K562 (cell line): Measurements from ENCODE around the gene HPN. TPM values are rescaled to one million over a fixed set of nuclear protein-coding genes. Genes with fewer than 3 reads are reported as not detected.

Experiments used
- ATAC-seq: fragments of 200-7000 bp; cut with Tn5 transposase; 3 replicates; pipeline ENCODE4 v1.9.1; 2020; ENCODE audit warnings: moderate library complexity
- BruUV-seq: library from RNA; stranded (reverse); fragments of 400-500 nt; replicated peaks from 2 replicates; lab custom pipeline; 2021; lab: Mats Ljungman, UMichigan
- CTCF ChIA-PET: fragments of 300-600 bp; formaldehyde crosslinking; extraction: SDS; loops from one replicate; lab custom pipeline; 2021; ENCODE audit warnings: low intra/inter-chr PET ratio; lab: Yijun Ruan, JAX
- POLR2A ChIA-PET: fragments of 300-600, 350-650 bp; sonication (Branson Sonifier 250); formaldehyde crosslinking; extraction: SDS; loops from one replicate; lab custom pipeline; 2021; ENCODE audit warnings: antibody characterized with exemption, inconsistent platforms; lab: Yijun Ruan, JAX
- DNase-seq, 4 experiments: peaks; one replicate each; pipeline versions ENCODE4 v3.0.0 to v3.0.0-alpha.2; 2011 to 2018; ENCODE audit warnings: low spot score in 3 of 4, mixed read lengths in 3 of 4; ENCODE audit errors: extremely low read depth in 1 of 4
- FAIRE-seq: peaks from 2 replicates; lab custom pipeline; 2011; peaks lifted over from hg19 to GRCh38; lab: Jason Lieb, UNC
- H2AFZ ChIP-seq: 2 replicates; pipeline ENCODE4 v1.6.0; 2011; ENCODE audit warnings: low read depth, low read length, control low read depth, inconsistent platforms
- H3K27ac ChIP-seq: fragments of 200-600 bp; 3 replicates; pipeline ENCODE4 v1.8.0; 2011; ENCODE audit warnings: low read depth, mild to moderate bottlenecking, control low read depth, inconsistent platforms, low read length, moderate library complexity, mixed read lengths; ENCODE audit errors: extremely low read depth
- H3K27me3 ChIP-seq, 2 experiments: fragments of 300-600 bp in 1 of 2; 2 replicates in 1 of 2; 3 replicates in 1 of 2; pipeline versions ENCODE4 v1.6.0 to v1.8.0; 2011; ENCODE audit warnings: inconsistent platforms in 2 of 2, low read length in 2 of 2, mild to moderate bottlenecking in 1 of 2, mixed read lengths in 1 of 2, moderate library complexity in 1 of 2; ENCODE audit not compliant: control insufficient read depth in 2 of 2, insufficient read depth in 2 of 2
- H3K36me3 ChIP-seq: fragments of 300-600 bp; 3 replicates; pipeline ENCODE4 v1.8.0; 2011; ENCODE audit warnings: mild to moderate bottlenecking, low read length, inconsistent platforms; ENCODE audit not compliant: control insufficient read depth, insufficient read depth
- H3K4me1 ChIP-seq, 2 experiments: fragments of 200-600 bp in 1 of 2; replicated peaks in 1 of 2; 2 replicates in 1 of 2; 3 replicates in 1 of 2; pipeline versions ENCODE4 v1.5.1 to v1.8.0; 2011; ENCODE audit warnings: inconsistent platforms in 2 of 2, low read length in 2 of 2, mild to moderate bottlenecking in 1 of 2, mixed read lengths in 1 of 2, moderate library complexity in 1 of 2; ENCODE audit not compliant: control insufficient read depth in 2 of 2, insufficient read depth in 2 of 2
- H3K4me2 ChIP-seq: 2 replicates; pipeline ENCODE4 v1.6.1; 2011; ENCODE audit warnings: low read length, control low read depth, inconsistent platforms, mixed read lengths; ENCODE audit not compliant: insufficient read depth
- H3K4me3 ChIP-seq: fragments of 200-600 bp; sonication (generic), shearing (Covaris generic); 2 replicates; pipeline ENCODE4 v1.5.1; 2016; ENCODE audit warnings: control low read depth, inconsistent platforms
- H3K79me2 ChIP-seq: fragments of 200-600 bp; 3 replicates; pipeline ENCODE4 v1.8.0; 2011; ENCODE audit warnings: low read length, inconsistent platforms; ENCODE audit not compliant: control insufficient read depth, insufficient read depth
- H3K9ac ChIP-seq, 2 experiments: 2 replicates each; pipeline versions ENCODE4 v1.6.0 to v1.6.1; 2011; ENCODE audit warnings: low read depth in 2 of 2, low read length in 2 of 2, control low read depth in 1 of 2, inconsistent platforms in 1 of 2, mild to moderate bottlenecking in 1 of 2, mixed read lengths in 1 of 2; ENCODE audit not compliant: insufficient read depth in 1 of 2
- H3K9me1 ChIP-seq: one replicate; pipeline ENCODE4 v1.6.0; 2011; ENCODE audit warnings: inconsistent platforms, mild to moderate bottlenecking, low read length, moderate library complexity; ENCODE audit not compliant: control insufficient read depth, insufficient read depth
- H3K9me3 ChIP-seq: replicated peaks from 2 replicates; pipeline ENCODE4 v1.5.1; 2011; ENCODE audit warnings: low read depth, low read length, inconsistent platforms; ENCODE audit not compliant: control insufficient read depth, insufficient read depth
- H4K20me1 ChIP-seq: replicated peaks from 2 replicates; pipeline ENCODE4 v1.6.1; 2011; ENCODE audit warnings: low read length, inconsistent platforms, mixed read lengths; ENCODE audit not compliant: control insufficient read depth, insufficient read depth
- CREM ChIP-seq: IDR thresholded peaks from 2 replicates; pipeline ENCODE4 v1.6.1; 2014; ENCODE audit warnings: antibody characterized with exemption, low read depth
- IRF2 ChIP-seq: sonication (generic); formaldehyde crosslinking; IDR thresholded peaks from 2 replicates; pipeline ENCODE4 v1.8.1; 2022; ENCODE audit warnings: mild to moderate bottlenecking, missing genetic modification reagents
- KDM1A ChIP-seq, 2 experiments: fragments of 450-650 bp; IDR thresholded peaks; 2 replicates each; pipeline ENCODE4 v1.6.1; 2016; ENCODE audit warnings: mild to moderate bottlenecking in 2 of 2
- MIER1 ChIP-seq: fragments of 450-650 bp; IDR thresholded peaks from 2 replicates; pipeline ENCODE4 v1.6.1; 2016; ENCODE audit warnings: antibody characterized with exemption, mild to moderate bottlenecking, low read depth
- NCOA6 ChIP-seq: fragments of 450-650 bp; IDR thresholded peaks from 2 replicates; pipeline ENCODE4 v1.6.1; 2017; ENCODE audit warnings: mild to moderate bottlenecking
- PHF20 ChIP-seq: fragments of 450-650 bp; IDR thresholded peaks from 2 replicates; pipeline ENCODE4 v1.6.1; 2018; ENCODE audit not compliant: partially characterized antibody
- RBM25 ChIP-seq: fragments of 200-400 bp; formaldehyde crosslinking; IDR thresholded peaks from 2 replicates; pipeline ENCODE4 v1.6.1; 2018; ENCODE audit warnings: low read length, low read depth, moderate library complexity; ENCODE audit not compliant: severe bottlenecking
- RFX5 ChIP-seq: IDR thresholded peaks from 2 replicates; pipeline ENCODE4 v1.6.1; 2011; ENCODE audit warnings: low read depth, mild to moderate bottlenecking, improper control_type of control experiment, low read length
- SAP30 ChIP-seq: fragments of 200-600 bp; sonication (generic); IDR thresholded peaks from 2 replicates; pipeline ENCODE4 v1.6.1; 2012; ENCODE audit warnings: borderline replicate concordance, low read depth, mild to moderate bottlenecking, moderate library complexity, low read length, control low read depth, inconsistent platforms; ENCODE audit not compliant: insufficient read depth, poor library complexity, severe bottlenecking
- STAT5A ChIP-seq: IDR thresholded peaks from 2 replicates; pipeline ENCODE4 v1.6.1; 2012; ENCODE audit warnings: low read length, inconsistent platforms, borderline replicate concordance
- TBL1XR1 ChIP-seq, 2 experiments: IDR thresholded peaks; 2 replicates each; pipeline ENCODE4 v1.6.1; 2012; ENCODE audit warnings: improper control_type of control experiment in 2 of 2, low read length in 2 of 2, mild to moderate bottlenecking in 1 of 2
- ZFP36 ChIP-seq: fragments of 150-350 bp; IDR thresholded peaks from 2 replicates; pipeline ENCODE4 v1.6.1; 2018; ENCODE audit warnings: low read length, low read depth; ENCODE audit not compliant: partially characterized antibody
- ZNF41 ChIP-seq: fragments of 250-450 bp; sonication (Bioruptor Pico); conservative IDR thresholded peaks from 2 replicates; pipeline ENCODE4 v1.4.0; 2020; ENCODE audit warnings: mild to moderate bottlenecking
- WGBS: fragments of 100-300 bp; shearing (Covaris generic); methylation state at CpG from one replicate; pipeline ENCODE4 v1.1.6; 2016; ENCODE audit warnings: low coverage, mixed read lengths; ENCODE audit not compliant: insufficient coverage; ENCODE audit errors: missing lambda C conversion rate; 5-methylcytosine and 5-hydroxymethylcytosine counted together
- in situ Hi-C: fragments of 300-500 bp; cut with MboI; formaldehyde crosslinking; loops from 4 replicates; pipeline ENCODE4 v1.15.0; 2018; ENCODE audit warnings: inconsistent platforms, mixed read lengths
- intact Hi-C: fragments of 100-400 bp; cut with micrococcal nuclease; formaldehyde crosslinking; loops from 2 replicates; pipeline ENCODE4 v1.14.2; 2022
- polyA plus RNA-seq, 8 experiments: library from polyadenylated mRNA; depleted of rRNA in 4 of 8; stranded (reverse) in 5 of 8; unstranded in 3 of 8; fragments of >200 nt; fragmentation: Nextera tagmentation in 2 of 8; fragmentation: Illumina TruSeq in 1 of 8; extraction: Ambion mirVana in 2 of 8; extraction: Trizol in 1 of 8; gene quantifications; 2 replicates each; pipeline versions ENCODE4 v1.2.1 to v1.2.3, GENCODE V29; 2011 to 2014; ENCODE audit warnings: inconsistent platforms in 1 of 8, missing spikeins in 1 of 8
- total RNA-seq, 7 experiments: library from RNA; depleted of rRNA in 6 of 7; stranded (reverse); fragments of >200 nt in 6 of 7; fragmentation: Illumina TruSeq in 2 of 7; extraction: Trizol in 2 of 7; gene quantifications; 2 replicates each; pipeline versions ENCODE4 v1.2.1 to v1.2.3, GENCODE V29; 2011 to 2021; ENCODE audit warnings: low replicate concordance in 1 of 7
- TF ChIP-seq, protein P1 (sequence below): fragments of 250-450 bp; sonication (Bioruptor Pico); IDR thresholded peaks from 2 replicates; pipeline ENCODE4 v1.4.0; 2020; ENCODE audit warnings: mild to moderate bottlenecking, moderate library complexity, borderline replicate concordance
- TF ChIP-seq, protein P2 (sequence below): conservative IDR thresholded peaks from 2 replicates; pipeline ENCODE4 v1.6.1; 2011; ENCODE audit warnings: low read depth, mild to moderate bottlenecking, low read length; ENCODE audit not compliant: control insufficient read depth
- TF ChIP-seq, protein P3 (sequence below): fragments of 250-450 bp; sonication (Bioruptor Pico); IDR thresholded peaks from 2 replicates; pipeline ENCODE4 v1.8.0; 2022; ENCODE audit warnings: moderate library complexity, mild to moderate bottlenecking, inconsistent platforms
- TF ChIP-seq, protein P4 (sequence below): fragments of 450-650 bp; IDR thresholded peaks from 2 replicates; pipeline ENCODE4 v1.6.1; 2016; ENCODE audit warnings: antibody characterized with exemption

The HPN gene
- total and polyA plus RNA-seq, 9 of the 15 experiments (the other 6 are each of a cell fraction or from before 2014, with no cell fraction given) = 0.10 to 0.20 TPM; not detected in 7

DNA sequence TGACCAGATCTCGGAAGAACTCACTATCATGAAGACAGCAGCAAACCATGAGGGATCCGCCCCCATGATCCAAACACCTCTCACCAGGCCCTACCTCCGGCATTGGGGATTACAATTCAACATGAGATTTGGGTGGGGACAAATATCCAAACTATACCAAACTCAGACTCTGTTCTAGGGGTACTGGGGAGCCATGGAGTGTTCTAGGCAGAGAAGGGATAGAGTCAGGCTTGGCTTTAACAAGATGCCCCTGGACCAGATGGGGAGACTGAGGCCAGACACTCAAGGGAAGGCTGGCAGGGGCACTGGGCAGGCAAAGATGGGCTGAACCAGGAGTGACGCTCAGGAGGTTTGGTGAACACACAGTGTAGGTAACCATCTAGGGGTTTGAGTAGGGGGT is 23.1 kb upstream of the HPN start:
- 94% methylated on average over 4 of the region's 4 CpGs for WGBS
- CTCF ChIA-PET = no interaction called here
- TF ChIP-seq ZFP36 = peak; percentile 60
- no peak for TF ChIP-seq STAT5A
- no peak for TF ChIP-seq CREM
- TF ChIP-seq SAP30 = no peak
- TF ChIP-seq IRF2 (CRISPR knock-in tag) = no peak
- no peak for TF ChIP-seq TBL1XR1 (IDR thresholded peaks at IDR 0.05; ENCODE audit: low read length in 2 of 2)
- TF ChIP-seq, protein P1, sequence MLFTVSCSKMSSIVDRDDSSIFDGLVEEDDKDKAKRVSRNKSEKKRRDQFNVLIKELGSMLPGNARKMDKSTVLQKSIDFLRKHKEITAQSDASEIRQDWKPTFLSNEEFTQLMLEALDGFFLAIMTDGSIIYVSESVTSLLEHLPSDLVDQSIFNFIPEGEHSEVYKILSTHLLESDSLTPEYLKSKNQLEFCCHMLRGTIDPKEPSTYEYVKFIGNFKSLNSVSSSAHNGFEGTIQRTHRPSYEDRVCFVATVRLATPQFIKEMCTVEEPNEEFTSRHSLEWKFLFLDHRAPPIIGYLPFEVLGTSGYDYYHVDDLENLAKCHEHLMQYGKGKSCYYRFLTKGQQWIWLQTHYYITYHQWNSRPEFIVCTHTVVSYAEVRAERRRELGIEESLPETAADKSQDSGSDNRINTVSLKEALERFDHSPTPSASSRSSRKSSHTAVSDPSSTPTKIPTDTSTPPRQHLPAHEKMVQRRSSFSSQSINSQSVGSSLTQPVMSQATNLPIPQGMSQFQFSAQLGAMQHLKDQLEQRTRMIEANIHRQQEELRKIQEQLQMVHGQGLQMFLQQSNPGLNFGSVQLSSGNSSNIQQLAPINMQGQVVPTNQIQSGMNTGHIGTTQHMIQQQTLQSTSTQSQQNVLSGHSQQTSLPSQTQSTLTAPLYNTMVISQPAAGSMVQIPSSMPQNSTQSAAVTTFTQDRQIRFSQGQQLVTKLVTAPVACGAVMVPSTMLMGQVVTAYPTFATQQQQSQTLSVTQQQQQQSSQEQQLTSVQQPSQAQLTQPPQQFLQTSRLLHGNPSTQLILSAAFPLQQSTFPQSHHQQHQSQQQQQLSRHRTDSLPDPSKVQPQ (CRISPR knock-in tag) = no peak
- TF ChIP-seq ZNF41 (CRISPR knock-in tag) = no peak
- TF ChIP-seq PHF20 = no peak
- no peak for TF ChIP-seq MIER1
- 0 out of 4 replicates have a peak, but pooled peaks of 1 of the 2 experiments have one; percentile 12 for TF ChIP-seq KDM1A (IDR thresholded peaks at IDR 0.05)
- TF ChIP-seq, protein P2, sequence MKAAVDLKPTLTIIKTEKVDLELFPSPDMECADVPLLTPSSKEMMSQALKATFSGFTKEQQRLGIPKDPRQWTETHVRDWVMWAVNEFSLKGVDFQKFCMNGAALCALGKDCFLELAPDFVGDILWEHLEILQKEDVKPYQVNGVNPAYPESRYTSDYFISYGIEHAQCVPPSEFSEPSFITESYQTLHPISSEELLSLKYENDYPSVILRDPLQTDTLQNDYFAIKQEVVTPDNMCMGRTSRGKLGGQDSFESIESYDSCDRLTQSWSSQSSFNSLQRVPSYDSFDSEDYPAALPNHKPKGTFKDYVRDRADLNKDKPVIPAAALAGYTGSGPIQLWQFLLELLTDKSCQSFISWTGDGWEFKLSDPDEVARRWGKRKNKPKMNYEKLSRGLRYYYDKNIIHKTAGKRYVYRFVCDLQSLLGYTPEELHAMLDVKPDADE = no peak
- TF ChIP-seq, protein P3, sequence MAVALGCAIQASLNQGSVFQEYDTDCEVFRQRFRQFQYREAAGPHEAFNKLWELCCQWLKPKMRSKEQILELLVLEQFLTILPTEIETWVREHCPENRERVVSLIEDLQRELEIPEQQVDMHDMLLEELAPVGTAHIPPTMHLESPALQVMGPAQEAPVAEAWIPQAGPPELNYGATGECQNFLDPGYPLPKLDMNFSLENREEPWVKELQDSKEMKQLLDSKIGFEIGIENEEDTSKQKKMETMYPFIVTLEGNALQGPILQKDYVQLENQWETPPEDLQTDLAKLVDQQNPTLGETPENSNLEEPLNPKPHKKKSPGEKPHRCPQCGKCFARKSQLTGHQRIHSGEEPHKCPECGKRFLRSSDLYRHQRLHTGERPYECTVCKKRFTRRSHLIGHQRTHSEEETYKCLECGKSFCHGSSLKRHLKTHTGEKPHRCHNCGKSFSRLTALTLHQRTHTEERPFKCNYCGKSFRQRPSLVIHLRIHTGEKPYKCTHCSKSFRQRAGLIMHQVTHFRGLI = no peak
- TF ChIP-seq, protein P4, sequence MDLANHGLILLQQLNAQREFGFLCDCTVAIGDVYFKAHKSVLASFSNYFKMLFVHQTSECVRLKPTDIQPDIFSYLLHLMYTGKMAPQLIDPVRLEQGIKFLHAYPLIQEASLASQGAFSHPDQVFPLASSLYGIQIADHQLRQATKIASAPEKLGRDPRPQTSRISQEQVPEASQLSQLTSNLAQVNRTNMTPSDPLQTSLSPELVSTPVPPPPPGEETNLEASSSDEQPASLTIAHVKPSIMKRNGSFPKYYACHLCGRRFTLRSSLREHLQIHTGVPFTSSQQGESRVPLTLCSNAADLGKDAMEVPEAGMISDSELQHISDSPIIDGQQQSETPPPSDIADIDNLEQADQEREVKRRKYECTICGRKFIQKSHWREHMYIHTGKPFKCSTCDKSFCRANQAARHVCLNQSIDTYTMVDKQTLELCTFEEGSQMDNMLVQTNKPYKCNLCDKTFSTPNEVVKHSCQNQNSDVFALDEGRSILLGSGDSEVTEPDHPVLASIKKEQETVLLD = no peak
- TF ChIP-seq NCOA6 = no peak
- peak; percentile 54 for TF ChIP-seq RBM25
- TF ChIP-seq RFX5 = no peak

More for the DNA sequence above, 23.1 kb upstream of the HPN start:
- Histone ChIP-seq H4K20me1 (no peaks in the 10 kb centered on the region), H3K36me3 (peaks cover 92% of the 10 kb centered on the region), H3K9me3 (no peaks in the 10 kb centered on the region), H3K9me1 (peaks cover under 1% of the 10 kb centered on the region), H3K79me2 (no peaks in the 10 kb centered on the region), H3K4me1 (peaks cover 0 to 13% of the 10 kb centered on the region in 2 experiments; a peak in 1 of 5 replicates), H2AFZ (no peak overlapping the region), H3K4me2 (no peak overlapping the region), H3K9ac (no peak overlapping the region), H3K27me3 (no peaks in the 10 kb centered on the region), H3K4me3 (no peak overlapping the region), H3K27ac (no peak overlapping the region)
- DNase-seq (no peak), ATAC-seq (no peak), FAIRE-seq (no peak)
- in situ Hi-C loops = no loop called here
- intact Hi-C loops = no loop called here
- no TSS peak for BruUV-seq
- POLR2A ChIA-PET = interaction anchor here (0.5 kb wide), 1 partner anchor 381 kb away, joined by 3 read pairs; no protein-coding TSS in a partner anchor
